Brain microvascular endothelial cell (primary cell): Measurements from ENCODE around the gene NFIL3.

ENCODE experiments used
- DNase-seq: peaks from one replicate; pipeline ENCODE4 v3.0.0-alpha.2; 2020
- H3K27ac ChIP-seq: fragments of 250-450 bp; sonication (Bioruptor Pico); 2 replicates; pipeline ENCODE4 v1.5.1; 2020; ENCODE audit warnings: mild to moderate bottlenecking, moderate library complexity
- H3K27me3 ChIP-seq: fragments of 250-450 bp; sonication (Bioruptor Pico); replicated peaks from 2 replicates; pipeline ENCODE4 v1.5.1; 2020; ENCODE audit warnings: mild to moderate bottlenecking
- H3K36me3 ChIP-seq: fragments of 250-450 bp; sonication (Bioruptor Pico); replicated peaks from 2 replicates; pipeline ENCODE4 v1.5.1; 2020; ENCODE audit warnings: mild to moderate bottlenecking
- H3K4me3 ChIP-seq: 2 replicates; pipeline ENCODE4 v1.5.1; 2011; ENCODE audit warnings: low read depth, mild to moderate bottlenecking, control low read depth, low read length, moderate library complexity
- CTCF ChIP-seq: IDR thresholded peaks from 2 replicates; pipeline ENCODE4 v1.5.1; 2011; ENCODE audit warnings: low read depth, mild to moderate bottlenecking, moderate library complexity, low read length, control low read depth, inconsistent platforms; ENCODE audit errors: missing control alignments
- in situ Hi-C: cut with HindIII; loops from 2 replicates; pipeline ENCODE4 v1.10.0; 2017; ENCODE audit warnings: low sequenced_read_pairs, low pct_ligation_motif_present

NFIL3 gene

GRCh38 chr9:91412941-91413340, 10.7 kb downstream of the NFIL3 start:
- no peaks in the 10 kb centered on the region for H3K27me3 ChIP-seq
- in situ Hi-C loops: no loop called here
- no peak overlapping the region for H3K4me3 ChIP-seq
- no peak for TF ChIP-seq CTCF
- DNase-seq: no peak
- no peak overlapping the region for H3K27ac ChIP-seq
- peaks cover 7% of the 10 kb centered on the region for H3K36me3 ChIP-seq

- in situ Hi-C loops: no loop called here
- no peak for TF ChIP-seq CTCF
Measured at GRCh38 chr9:91411096-91411771, 12.4 kb downstream of the NFIL3 start.

GRCh38 chr9:91410161-91410560, 13.5 kb downstream of the NFIL3 start:
- no peak for TF ChIP-seq CTCF
- H3K27me3 ChIP-seq: no peaks in the 10 kb centered on the region
- no peak for DNase-seq
- H3K36me3 ChIP-seq: peaks cover 7% of the 10 kb centered on the region
- in situ Hi-C loops: no loop called here
- H3K27ac ChIP-seq: no peak overlapping the region
- no peak overlapping the region for H3K4me3 ChIP-seq

More at GRCh38 chr9:91411096-91411771, 12.4 kb downstream of the NFIL3 start:
- Histone ChIP-seq H3K27ac (no peak overlapping the region), H3K36me3 (peaks cover 7% of the 10 kb centered on the region), H3K27me3 (no peaks in the 10 kb centered on the region), H3K4me3 (no peak overlapping the region)
- no peak for DNase-seq

- in situ Hi-C loops: no loop called here
- H3K27ac ChIP-seq: no peak overlapping the region
- H3K4me3 ChIP-seq: no peak overlapping the region
- TF ChIP-seq CTCF: no peak
- no peak for DNase-seq
- H3K27me3 ChIP-seq: no peaks in the 10 kb centered on the region
- peaks cover 7% of the 10 kb centered on the region for H3K36me3 ChIP-seq
Measured at GRCh38 chr9:91408475-91408874, 15.2 kb downstream of the NFIL3 start.

DNA sequence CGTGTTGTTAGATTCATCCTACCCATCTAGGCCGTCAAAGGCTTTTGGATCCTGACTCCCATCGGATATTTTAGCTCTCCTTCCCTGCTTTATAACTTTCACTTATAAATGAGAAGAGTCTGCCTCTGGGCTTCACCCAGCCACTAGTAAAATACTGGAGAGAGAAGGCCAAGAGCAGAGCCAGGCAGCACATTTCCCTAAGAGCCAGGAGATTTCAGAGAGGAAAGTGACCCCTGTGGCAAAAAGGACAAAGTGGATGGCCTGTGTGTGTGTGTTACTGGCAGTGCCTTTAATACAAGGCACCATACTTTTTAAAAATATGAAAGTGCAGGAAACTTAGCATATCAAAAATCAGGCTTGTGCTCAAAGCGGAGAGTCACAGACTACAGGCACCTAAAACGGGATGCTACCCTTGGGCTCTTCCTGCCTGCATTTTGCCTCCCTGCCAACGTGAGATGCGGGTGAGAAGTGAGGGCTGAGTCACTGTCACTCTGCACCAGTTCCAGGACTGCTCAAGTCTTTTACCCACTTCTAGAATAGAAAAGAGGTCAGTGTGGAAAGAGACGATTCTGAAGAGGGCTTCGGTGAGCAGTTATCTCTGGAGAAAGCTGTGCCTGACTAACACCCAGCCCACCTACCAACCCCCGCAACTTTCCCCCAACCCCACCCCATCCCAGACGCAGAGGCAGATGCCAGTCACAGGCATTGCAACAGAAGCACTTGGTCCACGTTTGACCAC, 15.9 kb downstream of the NFIL3 start:
- Histone ChIP-seq H3K36me3 (peaks cover 7% of the 10 kb centered on the region), H3K27me3 (no peaks in the 10 kb centered on the region), H3K4me3 (no peak overlapping the region), H3K27ac (no peak overlapping the region)
- no peak for DNase-seq
- no peak for TF ChIP-seq CTCF
- in situ Hi-C loops: no loop called here
